HG02623 (cell line): ENCODE measurements around the gene CFAP99.

Experiments
- ATAC-seq: cut with Tn5 transposase; IDR thresholded peaks from one replicate; pipeline ENCODE4 v1.9.1; 2021; ENCODE audit warnings: moderate library complexity; ENCODE audit not compliant: unreplicated experiment

CFAP99 gene

GRCh38 chr4:2390146-2390545 lies 28.6 kb upstream of the CFAP99 start:
- no peak for ATAC-seq

GRCh38 chr4:2390784-2391421 lies 27.9 kb upstream of the CFAP99 start:
- ATAC-seq = no peak

GRCh38 chr4:2393353-2394270 lies 25.1 kb upstream of the CFAP99 start:
- ATAC-seq = no peak

GRCh38 chr4:2394528-2394927 lies 24.2 kb upstream of the CFAP99 start:
- no peak for ATAC-seq

GRCh38 chr4:2395038-2395437 lies 23.7 kb upstream of the CFAP99 start:
- no peak for ATAC-seq

- no peak for ATAC-seq
Measured at GRCh38 chr4:2395584-2395983, 23.2 kb upstream of the CFAP99 start.

- ATAC-seq = no peak
Measured at GRCh38 chr4:2396781-2397368, 21.9 kb upstream of the CFAP99 start.

- no peak for ATAC-seq
Measured at GRCh38 chr4:2397596-2398379, 21.0 kb upstream of the CFAP99 start.

- no peak for ATAC-seq
Measured at GRCh38 chr4:2399216-2399615, 19.5 kb upstream of the CFAP99 start.

- no peak for ATAC-seq
Measured at GRCh38 chr4:2399631-2400190, 19.0 kb upstream of the CFAP99 start.

- no peak for ATAC-seq
Measured at GRCh38 chr4:2400841-2401609, 17.7 kb upstream of the CFAP99 start.

- ATAC-seq = no peak
Measured at GRCh38 chr4:2401610-2401983, 17.2 kb upstream of the CFAP99 start.

- ATAC-seq = no peak
Measured at GRCh38 chr4:2402048-2402842, 16.5 kb upstream of the CFAP99 start.

- ATAC-seq = no peak
Measured at GRCh38 chr4:2402941-2403340, 15.8 kb upstream of the CFAP99 start.

- no peak for ATAC-seq
Measured at GRCh38 chr4:2406406-2406805, 12.3 kb upstream of the CFAP99 start.

- no peak for ATAC-seq
Measured at GRCh38 chr4:2406920-2407319, 11.8 kb upstream of the CFAP99 start.

- no peak for ATAC-seq
Measured at GRCh38 chr4:2407991-2408342, 10.8 kb upstream of the CFAP99 start.

GRCh38 chr4:2408401-2408958 lies 10.3 kb upstream of the CFAP99 start:
- no peak for ATAC-seq

GRCh38 chr4:2408976-2409375 lies 9.8 kb upstream of the CFAP99 start:
- no peak for ATAC-seq
